AG04450 (cell line): Measurements from ENCODE around the gene PRKAA1. TPM values are rescaled to one million over a fixed set of nuclear protein-coding genes. Genes with fewer than 3 reads are reported as not detected.

ENCODE experiments used
- CTCF ChIA-PET: fragments of 300-600, 350-600 bp; formaldehyde crosslinking; extraction: SDS; loops from one replicate; lab custom pipeline; 2022; ENCODE audit warnings: antibody characterized with exemption, inconsistent platforms; lab: Charles Lee
- POLR2A ChIA-PET: fragments of 350-600 bp; formaldehyde crosslinking; extraction: SDS; loops from one replicate; lab custom pipeline; 2021; ENCODE audit warnings: antibody characterized with exemption, inconsistent platforms; lab: Yijun Ruan, JAX
- DNase-seq: peaks from one replicate; pipeline ENCODE4 v3.0.0-alpha.2; 2011; ENCODE audit warnings: low read depth, low spot score
- H3K27ac ChIP-seq: one replicate; pipeline ENCODE4 v1.5.1; 2012; ENCODE audit warnings: low read depth, low read length, control low read depth
- H3K27me3 ChIP-seq: one replicate; pipeline ENCODE4 v1.6.0; 2012; ENCODE audit warnings: low read length; ENCODE audit not compliant: control insufficient read depth, insufficient read depth
- H3K4me3 ChIP-seq: 2 replicates; pipeline ENCODE4 v1.5.1; 2011; ENCODE audit warnings: mild to moderate bottlenecking, low read depth, low read length, control low read depth
- H3K9me3 ChIP-seq: 2 replicates; pipeline ENCODE4 v1.5.1; 2012; ENCODE audit warnings: low read length; ENCODE audit not compliant: control insufficient read depth, insufficient read depth
- polyA plus RNA-seq: library from polyadenylated mRNA; depleted of rRNA; stranded (reverse); fragments of >200 nt; gene quantifications from 2 replicates; pipeline ENCODE4 v1.2.3, GENCODE V29; 2011
- TF ChIP-seq, protein P1 (sequence below): IDR thresholded peaks from 2 replicates; pipeline ENCODE4 v1.5.1; 2011; ENCODE audit warnings: low read depth, low read length, control low read depth, inconsistent platforms

PRKAA1 gene
- polyA plus RNA-seq, 1 experiment = 107 TPM

DNA sequence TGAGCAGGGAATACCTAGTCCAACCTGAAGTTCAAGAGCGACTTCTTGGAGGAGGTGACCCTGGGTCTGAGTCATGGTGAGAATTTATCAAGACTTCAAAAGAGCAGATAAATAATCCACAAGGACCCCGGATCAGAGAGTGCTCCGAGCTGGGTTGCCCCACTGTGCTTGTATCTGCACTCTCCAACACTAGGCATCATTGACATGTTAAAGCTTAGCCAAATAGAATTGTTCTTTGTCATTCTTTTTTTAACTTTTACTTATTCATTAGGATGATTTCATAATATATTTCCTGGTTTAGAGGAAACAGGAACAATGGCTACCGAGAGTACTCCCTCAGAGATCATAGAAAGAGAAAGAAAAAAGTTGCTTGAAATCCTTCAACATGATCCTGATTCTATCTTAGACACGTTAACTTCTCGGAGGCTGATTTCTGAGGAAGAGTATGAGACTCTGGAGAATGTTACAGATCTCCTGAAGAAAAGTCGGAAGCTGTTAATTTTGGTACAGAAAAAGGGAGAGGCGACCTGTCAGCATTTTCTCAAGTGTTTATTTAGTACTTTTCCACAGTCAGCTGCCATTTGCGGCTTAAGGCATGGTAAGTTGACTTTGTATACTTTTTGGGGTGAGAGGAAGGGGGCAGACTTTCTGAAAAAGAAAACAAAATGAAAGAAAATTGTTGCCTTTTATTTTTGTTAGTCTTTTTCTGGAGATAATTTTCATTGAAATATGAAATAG, 43.1 kb upstream of the PRKAA1 start, which contains the start of gene CARD6:
Gene CARD6 (plus strand): TSS at position 300 of the 738 bp plus-strand sequence. CDS start 16 bp downstream, at position 316.
- Histone ChIP-seq H3K4me3 (peak within 1 kb of the TSS; percentile 42), H3K27me3 (no peaks in the 10 kb centered on the region), H3K27ac (no peak within 1 kb of the TSS), H3K9me3 (no peaks in the 10 kb centered on the region)
- TF ChIP-seq, protein P1, sequence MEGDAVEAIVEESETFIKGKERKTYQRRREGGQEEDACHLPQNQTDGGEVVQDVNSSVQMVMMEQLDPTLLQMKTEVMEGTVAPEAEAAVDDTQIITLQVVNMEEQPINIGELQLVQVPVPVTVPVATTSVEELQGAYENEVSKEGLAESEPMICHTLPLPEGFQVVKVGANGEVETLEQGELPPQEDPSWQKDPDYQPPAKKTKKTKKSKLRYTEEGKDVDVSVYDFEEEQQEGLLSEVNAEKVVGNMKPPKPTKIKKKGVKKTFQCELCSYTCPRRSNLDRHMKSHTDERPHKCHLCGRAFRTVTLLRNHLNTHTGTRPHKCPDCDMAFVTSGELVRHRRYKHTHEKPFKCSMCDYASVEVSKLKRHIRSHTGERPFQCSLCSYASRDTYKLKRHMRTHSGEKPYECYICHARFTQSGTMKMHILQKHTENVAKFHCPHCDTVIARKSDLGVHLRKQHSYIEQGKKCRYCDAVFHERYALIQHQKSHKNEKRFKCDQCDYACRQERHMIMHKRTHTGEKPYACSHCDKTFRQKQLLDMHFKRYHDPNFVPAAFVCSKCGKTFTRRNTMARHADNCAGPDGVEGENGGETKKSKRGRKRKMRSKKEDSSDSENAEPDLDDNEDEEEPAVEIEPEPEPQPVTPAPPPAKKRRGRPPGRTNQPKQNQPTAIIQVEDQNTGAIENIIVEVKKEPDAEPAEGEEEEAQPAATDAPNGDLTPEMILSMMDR = 0 out of 2 replicates have a peak, but pooled peaks have one; percentile 10
- DNase-seq = no peak
- ChIA-PET CTCF (interaction anchor here (0.7 kb wide), 1 partner anchor 1761 kb away, joined by 4 read pairs; no protein-coding TSS in a partner anchor), POLR2A (interaction anchor here (0.5 kb wide), 1 partner anchor 8 kb away, joined by 3 read pairs; no protein-coding TSS in a partner anchor)

DNA sequence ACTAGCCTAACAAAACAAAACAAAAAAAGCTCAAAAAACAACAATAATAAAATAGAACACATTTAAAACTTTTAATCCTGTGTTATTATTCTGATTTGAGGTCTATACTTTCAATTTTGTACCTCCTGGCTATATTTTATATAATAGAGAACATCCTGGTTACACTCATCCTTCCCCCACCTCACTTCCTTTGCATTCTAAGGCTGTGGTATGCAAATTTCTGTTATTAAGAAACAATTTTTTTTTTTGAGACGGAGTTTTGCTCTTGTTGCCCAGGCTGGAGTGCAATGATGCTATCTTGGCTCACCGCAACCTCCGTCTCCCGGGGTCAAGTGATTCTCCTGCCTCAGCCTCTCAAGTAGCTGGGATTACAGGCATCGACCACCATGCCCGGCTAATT, 39.9 kb upstream of the PRKAA1 start:
- ChIA-PET POLR2A (no interaction called here), CTCF (no interaction called here)
- Histone ChIP-seq H3K27ac (no peak overlapping the region), H3K4me3 (no peak overlapping the region), H3K9me3 (no peaks in the 10 kb centered on the region; the same call in 1 of the 2 replicates), H3K27me3 (no peaks in the 10 kb centered on the region)
- TF ChIP-seq, protein P1 = no peak
- DNase-seq = no peak

DNA sequence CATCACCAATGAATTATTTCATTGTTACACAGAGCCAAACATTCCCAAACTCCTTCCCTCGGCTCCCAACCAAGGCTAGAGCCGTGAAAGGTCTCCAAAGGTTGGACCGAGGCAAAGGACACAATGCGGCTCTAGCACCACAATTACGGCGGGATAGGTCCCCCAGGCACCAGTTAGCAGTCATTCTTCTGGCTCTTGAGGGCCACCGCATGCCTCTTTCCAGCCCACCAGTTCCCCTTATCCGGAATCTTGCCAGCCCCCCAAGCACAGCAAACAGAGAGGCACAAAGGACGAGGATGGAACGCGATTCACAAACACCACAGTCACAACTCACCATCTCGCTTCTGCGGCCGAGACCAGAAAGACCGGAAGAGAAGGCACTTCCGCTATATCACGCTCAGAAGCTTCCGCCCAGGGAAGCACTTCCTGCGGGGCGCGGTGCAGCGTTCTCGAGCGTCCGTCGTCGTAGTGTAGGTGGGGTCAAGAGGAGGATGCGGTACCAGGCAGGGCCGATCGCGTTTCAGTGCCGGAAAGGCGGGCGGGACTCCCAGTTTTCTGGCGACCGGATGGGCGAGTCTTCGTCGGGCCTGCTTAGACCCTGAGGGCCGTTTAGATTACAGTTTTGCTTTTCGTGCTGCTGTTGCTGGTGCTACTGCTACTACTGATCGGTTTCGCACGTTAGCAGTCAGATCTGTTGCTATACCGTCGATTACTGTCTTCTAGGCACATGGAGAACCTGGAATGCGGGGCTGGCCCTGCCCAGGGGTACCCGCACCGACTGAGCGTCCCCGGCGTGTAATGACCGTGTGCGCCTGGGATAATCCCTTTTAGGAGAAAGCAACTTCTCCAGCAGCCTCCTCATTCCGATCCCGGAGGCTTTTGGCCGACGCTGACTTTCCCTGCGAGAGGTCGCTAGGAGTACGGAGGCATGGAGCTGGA, 36.9 kb upstream of the PRKAA1 start, which contains the start of gene RPL37:
Gene RPL37 (minus strand): TSS at position 374 of the 939 bp plus-strand sequence. CDS start 37 bp downstream, at position 337.
- no peaks in the 10 kb centered on the region for H3K27me3 ChIP-seq
- TF ChIP-seq, protein P1 = no peak
- H3K4me3 ChIP-seq = peak within 1 kb of the TSS; percentile 98
- ChIA-PET CTCF (interaction anchor here (1.0 kb wide), 1 partner anchor 36 kb away, joined by 5 read pairs; no protein-coding TSS in a partner anchor), POLR2A (interaction anchor here (0.7 to 2.0 kb wide), 7 partner anchors 8 to 80 kb away, joined by 3 to 11 read pairs (median 3); no protein-coding TSS in a partner anchor)
- DNase-seq = peak; percentile 93
- H3K9me3 ChIP-seq = no peaks in the 10 kb centered on the region; the same call in 1 of the 2 replicates
- peak within 1 kb of the TSS; percentile 97 for H3K27ac ChIP-seq

GRCh38 chr5:40834391-40834848, 36.2 kb upstream of the PRKAA1 start:
- ChIA-PET POLR2A (interaction anchor here (1.0 to 2.0 kb wide), 2 partner anchors 26 to 65 kb away, joined by 3 to 4 read pairs; no protein-coding TSS in a partner anchor), CTCF (interaction anchor here (1.0 kb wide), 1 partner anchor 35 kb away, joined by 5 read pairs; no protein-coding TSS in a partner anchor)
- DNase-seq = no peak

More at GRCh38 chr5:40834391-40834848, 36.2 kb upstream of the PRKAA1 start:
- TF ChIP-seq, protein P1 = no peak
- H3K9me3 ChIP-seq = no peaks in the 10 kb centered on the region; the same call in 1 of the 2 replicates
- H3K27ac ChIP-seq = peak overlapping the region; percentile 80
- H3K27me3 ChIP-seq = no peaks in the 10 kb centered on the region
- H3K4me3 ChIP-seq = peak overlapping the region; percentile 98
